ENCODE measurements around the gene PLAGL1.

Gene PLAGL1

DNA sequence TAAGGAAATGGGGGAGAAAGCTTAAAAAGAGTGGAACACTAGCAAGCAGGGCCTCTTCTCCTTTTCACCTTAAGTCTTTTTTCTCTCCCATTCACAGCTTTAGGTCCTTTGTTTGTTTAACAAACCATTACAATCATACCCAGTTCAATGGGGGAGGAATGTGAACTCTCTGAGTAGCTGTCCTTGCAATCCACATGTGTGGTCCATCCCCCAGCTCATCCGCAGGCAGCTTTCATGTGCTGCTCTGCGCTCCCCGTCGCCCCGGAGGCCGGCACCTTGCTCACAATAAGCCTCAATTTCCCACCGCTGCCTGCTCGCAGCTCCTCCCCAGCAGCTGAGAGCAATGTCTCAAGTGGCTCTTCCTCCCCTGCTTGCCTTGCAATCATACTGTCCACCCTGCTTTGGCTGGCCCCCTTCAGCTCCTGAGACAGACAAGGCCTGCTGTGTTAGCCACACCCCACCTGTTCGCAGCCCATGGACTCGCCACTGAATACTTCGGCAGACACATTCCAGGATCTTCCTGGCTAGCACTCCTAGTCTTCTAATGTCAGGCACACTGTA is 49.1 kb downstream of the PLAGL1 start:
- no peak overlapping the region for H4K91ac ChIP-seq (ENCODE audit: low read depth, low read length)
- H3K79me2 ChIP-seq (ENCODE audit: control insufficient read depth, insufficient read depth, low read length, poor library complexity), result no peaks in the 10 kb centered on the region
- peaks cover 25% of the 10 kb centered on the region for H3K27me3 ChIP-seq (ENCODE audit: insufficient read depth, low read length)
- H2AFZ ChIP-seq (ENCODE audit: insufficient read depth, low read length, poor library complexity), result peak overlapping the region; percentile 2
- no peak overlapping the region for H3K23ac ChIP-seq (ENCODE audit: low read length)
- no peak overlapping the region for H2BK5ac ChIP-seq (ENCODE audit: low read depth, low read length, poor library complexity)
- H3K14ac ChIP-seq (ENCODE audit: low read length), result no peak overlapping the region
- H3K27ac ChIP-seq (ENCODE audit: low read depth, low read length), result no peak overlapping the region
- no CpG with 5 or more reads among the region's 11 CpGs for WGBS (ENCODE audit: extremely low coverage, insufficient coverage, insufficient read length)
- H3K36me3 ChIP-seq (ENCODE audit: control insufficient read depth in 1 of 2, insufficient read depth in 2 of 2, low read length in 2 of 2), result no peaks in the 10 kb centered on the region
- peaks cover 0 to 4% of the 10 kb centered on the region in 2 experiments for H3K4me1 ChIP-seq (ENCODE audit: control insufficient read depth in 1 of 2, insufficient read depth in 2 of 2, low read length in 2 of 2)
- H3K4ac ChIP-seq (ENCODE audit: low read depth, low read length), result no peak overlapping the region
- no peak overlapping the region for H2BK12ac ChIP-seq (ENCODE audit: low read length)
- H3K4me3 ChIP-seq (ENCODE audit: low read depth, low read length), result no peak overlapping the region
- H3K9me3 ChIP-seq (ENCODE audit: insufficient read depth, low read depth, low read length), result no peaks in the 10 kb centered on the region
- H3K79me1 ChIP-seq (ENCODE audit: low read length), result no peaks in the 10 kb centered on the region
- no peak overlapping the region for H4K8ac ChIP-seq (ENCODE audit: low read depth, low read length)
- H3K18ac ChIP-seq (ENCODE audit: low read length), result no peak overlapping the region
- H2BK120ac ChIP-seq (ENCODE audit: insufficient read depth, low read length, poor library complexity), result no peak overlapping the region
- no peak overlapping the region for H3K9ac ChIP-seq (ENCODE audit: low read length)
- no peak overlapping the region for H3K4me2 ChIP-seq (ENCODE audit: low read length)
- no peak overlapping the region for H4K12ac ChIP-seq (ENCODE audit: low read depth, low read length)
- no peak for DNase-seq
- H2AK5ac ChIP-seq (ENCODE audit: low read length), result no peak overlapping the region

DNA sequence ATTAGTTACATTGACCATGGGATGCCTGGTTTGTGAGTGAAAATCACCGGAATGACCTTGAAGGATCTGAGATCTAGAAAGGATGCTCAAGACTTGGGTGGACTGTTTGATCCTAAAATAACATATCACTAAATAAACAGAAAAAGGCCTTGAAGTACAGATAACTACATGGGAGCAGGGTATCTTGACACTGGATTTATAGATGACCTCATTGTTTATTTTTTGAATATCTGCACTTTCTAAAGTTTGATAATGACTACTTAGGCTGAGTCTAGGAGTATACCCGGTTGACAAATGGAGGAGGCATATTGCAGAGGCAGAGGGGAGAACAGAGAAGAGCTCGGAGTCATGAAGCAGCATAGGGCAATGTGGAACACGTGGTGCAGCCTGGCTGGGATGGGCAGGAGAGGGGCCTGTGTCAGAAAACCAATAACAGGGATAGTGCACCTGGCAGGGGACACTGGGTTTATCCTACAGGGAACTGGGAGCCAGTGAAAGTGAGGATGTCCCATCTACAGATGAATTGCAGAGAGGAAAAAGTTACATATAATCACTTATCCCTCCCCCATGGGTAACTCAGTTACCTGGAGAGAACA is 50.3 kb downstream of the PLAGL1 start:
- no peaks in the 10 kb centered on the region for H3K36me3 ChIP-seq (ENCODE audit: control insufficient read depth in 1 of 2, insufficient read depth in 2 of 2, low read length in 2 of 2)
- H3K4me1 ChIP-seq (ENCODE audit: control insufficient read depth in 1 of 2, insufficient read depth in 2 of 2, low read length in 2 of 2), result peaks cover 0 to 4% of the 10 kb centered on the region in 2 experiments
- no peak overlapping the region for H2AFZ ChIP-seq (ENCODE audit: insufficient read depth, low read length, poor library complexity)
- H3K4me2 ChIP-seq (ENCODE audit: low read length), result no peak overlapping the region
- no peak overlapping the region for H3K27ac ChIP-seq (ENCODE audit: low read depth, low read length)
- H3K23ac ChIP-seq (ENCODE audit: low read length), result no peak overlapping the region
- no peak overlapping the region for H4K12ac ChIP-seq (ENCODE audit: low read depth, low read length)
- H3K9me3 ChIP-seq (ENCODE audit: insufficient read depth, low read depth, low read length), result no peaks in the 10 kb centered on the region
- H2BK5ac ChIP-seq (ENCODE audit: low read depth, low read length, poor library complexity), result no peak overlapping the region
- H3K18ac ChIP-seq (ENCODE audit: low read length), result no peak overlapping the region
- H3K9ac ChIP-seq (ENCODE audit: low read length), result no peak overlapping the region
- H2AK5ac ChIP-seq (ENCODE audit: low read length), result no peak overlapping the region
- H3K14ac ChIP-seq (ENCODE audit: low read length), result no peak overlapping the region
- no peaks in the 10 kb centered on the region for H3K79me2 ChIP-seq (ENCODE audit: control insufficient read depth, insufficient read depth, low read length, poor library complexity)
- no peaks in the 10 kb centered on the region for H3K79me1 ChIP-seq (ENCODE audit: low read length)
- DNase-seq, result no peak
- no peak overlapping the region for H2BK12ac ChIP-seq (ENCODE audit: low read length)
- H2BK120ac ChIP-seq (ENCODE audit: insufficient read depth, low read length, poor library complexity), result no peak overlapping the region
- WGBS (ENCODE audit: extremely low coverage, insufficient coverage, insufficient read length), result no CpG with 5 or more reads among the region's 4 CpGs
- H3K27me3 ChIP-seq (ENCODE audit: insufficient read depth, low read length), result peaks cover 14% of the 10 kb centered on the region
- no peak overlapping the region for H4K91ac ChIP-seq (ENCODE audit: low read depth, low read length)
- no peak overlapping the region for H3K4me3 ChIP-seq (ENCODE audit: low read depth, low read length)
- no peak overlapping the region for H3K4ac ChIP-seq (ENCODE audit: low read depth, low read length)
- H4K8ac ChIP-seq (ENCODE audit: low read depth, low read length), result no peak overlapping the region

DNA sequence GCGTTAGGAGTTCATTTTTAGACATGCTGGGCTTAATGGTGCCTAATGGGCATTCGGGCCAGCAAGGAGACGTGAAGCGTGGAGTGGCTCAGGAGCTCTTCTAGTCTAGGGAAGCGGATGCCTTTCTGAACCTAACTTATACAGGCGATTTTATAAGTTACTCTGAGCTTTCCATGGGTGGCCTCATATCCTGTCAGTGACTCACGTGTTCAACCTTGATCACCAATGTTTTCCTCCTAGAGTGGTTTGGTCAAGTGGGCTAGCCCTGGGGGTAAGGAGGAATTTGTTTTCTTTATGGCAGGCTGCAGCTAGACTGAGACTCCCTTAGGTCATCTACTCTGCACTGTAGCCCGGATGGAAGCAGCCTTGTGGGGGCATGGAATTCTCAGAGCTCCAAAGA is 52.1 kb downstream of the PLAGL1 start:
- H3K4me3 ChIP-seq (ENCODE audit: low read depth, low read length), result no peak overlapping the region
- no peak overlapping the region for H2BK120ac ChIP-seq (ENCODE audit: insufficient read depth, low read length, poor library complexity)
- peaks cover 8% of the 10 kb centered on the region for H3K27me3 ChIP-seq (ENCODE audit: insufficient read depth, low read length)
- no peak overlapping the region for H3K23ac ChIP-seq (ENCODE audit: low read length)
- no peaks in the 10 kb centered on the region for H3K36me3 ChIP-seq (ENCODE audit: control insufficient read depth in 1 of 2, insufficient read depth in 2 of 2, low read length in 2 of 2)
- no peak overlapping the region for H3K4ac ChIP-seq (ENCODE audit: low read depth, low read length)
- no peak overlapping the region for H3K27ac ChIP-seq (ENCODE audit: low read depth, low read length)
- H3K14ac ChIP-seq (ENCODE audit: low read length), result no peak overlapping the region
- H2AK5ac ChIP-seq (ENCODE audit: low read length), result no peak overlapping the region
- H3K4me1 ChIP-seq (ENCODE audit: control insufficient read depth in 1 of 2, insufficient read depth in 2 of 2, low read length in 2 of 2), result peaks cover 0 to 4% of the 10 kb centered on the region in 2 experiments
- H4K12ac ChIP-seq (ENCODE audit: low read depth, low read length), result no peak overlapping the region
- no peak overlapping the region for H2AFZ ChIP-seq (ENCODE audit: insufficient read depth, low read length, poor library complexity)
- no peak overlapping the region for H4K91ac ChIP-seq (ENCODE audit: low read depth, low read length)
- H3K79me1 ChIP-seq (ENCODE audit: low read length), result no peaks in the 10 kb centered on the region
- H3K9ac ChIP-seq (ENCODE audit: low read length), result no peak overlapping the region
- no peaks in the 10 kb centered on the region for H3K79me2 ChIP-seq (ENCODE audit: control insufficient read depth, insufficient read depth, low read length, poor library complexity)
- H3K4me2 ChIP-seq (ENCODE audit: low read length), result no peak overlapping the region
- no peak overlapping the region for H2BK12ac ChIP-seq (ENCODE audit: low read length)
- no CpG with 5 or more reads among the region's 8 CpGs for WGBS (ENCODE audit: extremely low coverage, insufficient coverage, insufficient read length)
- H3K9me3 ChIP-seq (ENCODE audit: insufficient read depth, low read depth, low read length), result no peaks in the 10 kb centered on the region
- H2BK5ac ChIP-seq (ENCODE audit: low read depth, low read length, poor library complexity), result no peak overlapping the region
- no peak overlapping the region for H3K18ac ChIP-seq (ENCODE audit: low read length)
- H4K8ac ChIP-seq (ENCODE audit: low read depth, low read length), result no peak overlapping the region
- no peak for DNase-seq

GRCh38 chr6:143953922-143954321 is 54.1 kb downstream of the PLAGL1 start:
- H3K9ac ChIP-seq (ENCODE audit: low read length), result no peak overlapping the region
- H3K14ac ChIP-seq (ENCODE audit: low read length), result no peak overlapping the region
- no peak overlapping the region for H2BK12ac ChIP-seq (ENCODE audit: low read length)
- H3K4me2 ChIP-seq (ENCODE audit: low read length), result no peak overlapping the region
- H4K91ac ChIP-seq (ENCODE audit: low read depth, low read length), result no peak overlapping the region
- H3K27ac ChIP-seq (ENCODE audit: low read depth, low read length), result no peak overlapping the region
- H4K8ac ChIP-seq (ENCODE audit: low read depth, low read length), result no peak overlapping the region
- H2AK5ac ChIP-seq (ENCODE audit: low read length), result no peak overlapping the region
- no peak overlapping the region for H3K18ac ChIP-seq (ENCODE audit: low read length)
- H4K12ac ChIP-seq (ENCODE audit: low read depth, low read length), result no peak overlapping the region
- no peaks in the 10 kb centered on the region for H3K79me1 ChIP-seq (ENCODE audit: low read length)
- H2BK5ac ChIP-seq (ENCODE audit: low read depth, low read length, poor library complexity), result no peak overlapping the region
- no peak overlapping the region for H2BK120ac ChIP-seq (ENCODE audit: insufficient read depth, low read length, poor library complexity)
- no peak overlapping the region for H3K4me3 ChIP-seq (ENCODE audit: low read depth, low read length)
- no peaks in the 10 kb centered on the region for H3K79me2 ChIP-seq (ENCODE audit: control insufficient read depth, insufficient read depth, low read length, poor library complexity)
- WGBS (ENCODE audit: extremely low coverage, insufficient coverage, insufficient read length), result no CpG with 5 or more reads among the region's 4 CpGs
- H3K9me3 ChIP-seq (ENCODE audit: insufficient read depth, low read depth, low read length), result no peaks in the 10 kb centered on the region
- no peak overlapping the region for H3K4ac ChIP-seq (ENCODE audit: low read depth, low read length)
- H3K36me3 ChIP-seq (ENCODE audit: control insufficient read depth in 1 of 2, insufficient read depth in 2 of 2, low read length in 2 of 2), result no peaks in the 10 kb centered on the region
- peaks cover 0 to 2% of the 10 kb centered on the region in 2 experiments for H3K4me1 ChIP-seq (ENCODE audit: control insufficient read depth in 1 of 2, insufficient read depth in 2 of 2, low read length in 2 of 2)
- no peak overlapping the region for H2AFZ ChIP-seq (ENCODE audit: insufficient read depth, low read length, poor library complexity)
- no peak overlapping the region for H3K23ac ChIP-seq (ENCODE audit: low read length)
- DNase-seq, result no peak
- no peaks in the 10 kb centered on the region for H3K27me3 ChIP-seq (ENCODE audit: insufficient read depth, low read length)

All from trophoblast cell (in vitro differentiated cells and primary cell).